NCI-H2227 (cell line): ENCODE results near the gene CHTF8.
"Not testable (repeated sequence)": the region's sequence is repeated elsewhere in the genome, so short reads cannot be mapped to it uniquely, and the experiment has no call there.

Experiments
- DNase-seq: peaks from one replicate; lab custom pipeline; 2025; ENCODE audit not compliant: unreplicated experiment; lab: John Stamatoyannopoulos, UW

Gene CHTF8

DNA sequence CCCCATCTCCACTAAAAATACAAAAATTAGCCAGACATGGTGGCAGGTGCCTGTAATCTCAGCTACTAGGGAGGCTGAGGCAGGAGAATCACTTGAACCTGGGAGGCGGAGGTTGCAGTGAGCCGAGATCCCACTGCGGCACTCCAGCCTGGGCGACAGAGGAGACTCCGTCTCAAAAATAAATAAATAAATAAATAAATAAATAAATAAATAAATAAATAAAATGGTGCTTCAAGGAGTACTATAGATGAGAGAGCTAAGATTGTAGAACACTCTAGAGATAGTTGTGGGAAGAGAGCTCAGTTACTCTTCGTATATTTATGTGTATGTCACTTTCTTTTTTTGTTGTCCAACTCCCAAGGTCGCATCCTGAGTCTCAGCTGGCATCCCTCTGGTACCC is 7.1 kb upstream of the CHTF8 start:
- not testable (repeated sequence) for DNase-seq

DNA sequence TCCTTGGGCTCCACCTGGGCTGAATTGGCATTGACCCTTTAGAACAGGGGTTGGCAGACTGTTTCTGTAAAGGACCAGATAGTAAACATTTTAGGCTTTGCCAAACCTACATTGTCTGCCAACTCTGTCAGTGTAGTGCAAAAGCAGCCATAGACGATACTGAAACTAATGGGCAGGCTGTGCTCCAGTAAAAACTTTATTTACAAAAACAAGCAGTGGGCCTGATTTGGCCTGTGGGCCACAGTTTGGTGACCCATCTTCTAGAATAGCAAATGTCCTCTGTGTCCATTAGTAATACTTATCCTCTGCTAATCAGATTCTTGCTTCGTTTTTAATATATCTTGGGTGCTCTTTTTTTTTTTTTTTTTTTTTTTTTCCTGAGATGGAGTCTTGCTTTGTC is 6.2 kb upstream of the CHTF8 start:
- DNase-seq = no peak

DNA sequence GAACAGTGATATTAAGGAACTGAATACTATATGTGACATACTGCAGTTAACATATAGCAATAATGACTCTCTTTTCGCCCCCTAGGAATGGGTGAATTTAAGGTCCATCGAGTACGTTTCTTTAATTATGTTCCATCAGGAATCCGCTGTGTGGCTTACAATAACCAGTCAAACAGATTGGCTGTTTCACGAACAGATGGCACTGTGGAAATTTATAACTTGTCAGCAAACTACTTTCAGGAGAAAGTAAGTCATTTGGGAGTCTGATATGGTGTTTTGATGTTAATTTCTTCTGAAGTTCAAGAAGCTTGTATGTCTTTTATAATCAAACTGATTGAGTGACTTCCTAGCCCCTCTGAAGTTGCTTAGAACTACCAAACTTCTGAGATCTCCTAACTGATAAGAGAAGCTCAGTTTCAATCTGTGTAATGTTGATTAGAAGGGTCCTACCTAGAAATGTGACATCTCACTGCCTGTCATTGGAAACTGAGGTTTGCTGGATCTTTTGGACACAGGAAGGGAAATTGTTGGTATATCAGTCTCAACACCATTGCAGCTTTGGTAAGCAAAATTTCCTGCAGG is 1.1 kb upstream of the CHTF8 start:
- no peak for DNase-seq

DNA sequence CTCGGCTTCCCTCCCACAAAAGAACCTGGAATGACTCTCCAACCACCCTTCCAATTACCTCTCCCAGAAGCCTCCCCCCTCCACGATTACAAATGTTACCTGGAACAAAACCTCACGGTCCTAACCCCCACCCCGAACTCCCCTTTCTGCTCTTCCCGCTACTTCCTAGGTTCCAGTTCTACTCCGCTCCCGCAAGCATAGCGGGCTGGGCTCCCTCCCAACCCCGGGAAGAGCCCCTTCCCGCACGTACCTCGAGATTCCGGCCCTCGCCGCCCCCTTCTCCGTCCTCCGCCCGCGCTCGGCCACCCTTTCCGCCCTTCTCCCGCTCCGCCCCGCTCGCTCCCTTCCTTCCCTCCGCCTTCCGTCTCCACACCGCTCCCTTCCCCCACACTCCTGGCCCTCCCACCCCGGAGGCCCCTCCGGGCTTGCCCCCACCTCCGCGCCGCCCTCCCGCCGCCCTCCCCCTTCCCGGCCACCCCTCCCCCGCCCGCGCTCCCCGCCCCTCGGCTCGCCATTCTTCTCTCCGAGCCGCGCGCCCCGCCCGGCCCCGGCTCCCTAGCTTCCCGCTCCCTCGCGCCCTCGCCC is 457 bp downstream of the CHTF8 start:
- DNase-seq = peak; percentile 86

DNA sequence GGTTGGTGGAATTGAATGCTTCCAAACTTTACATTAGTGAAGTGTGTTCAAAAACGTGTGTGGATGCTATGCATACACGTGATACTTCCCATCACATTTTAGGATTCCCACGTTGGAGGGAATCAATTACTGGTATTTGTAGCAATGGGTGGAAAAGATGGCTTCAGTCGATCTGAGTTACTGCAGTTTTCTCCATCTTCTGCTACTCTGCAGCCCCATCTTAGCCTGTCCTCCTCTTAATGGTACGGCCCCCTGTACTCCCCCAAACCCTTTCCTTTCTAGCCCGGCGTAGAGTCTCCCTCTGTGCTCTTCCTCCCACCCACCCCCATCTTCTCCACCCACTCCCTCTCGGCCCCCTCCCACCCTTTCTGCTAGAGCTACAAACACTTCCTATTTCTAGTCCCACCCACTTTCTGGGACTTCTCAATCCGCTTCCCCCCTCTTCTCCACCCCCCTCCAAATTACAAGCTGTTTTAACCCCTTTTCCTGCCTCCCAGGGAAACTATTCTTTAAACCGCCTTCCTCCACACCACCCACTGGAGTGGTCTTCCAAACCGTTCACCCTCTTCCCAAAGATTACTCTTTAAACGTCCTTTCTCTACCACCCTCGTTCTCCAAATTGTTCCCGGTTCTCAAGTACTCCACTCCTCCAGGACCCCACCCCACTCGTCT is 1.1 kb downstream of the CHTF8 start:
- peak; percentile 54 for DNase-seq

DNA sequence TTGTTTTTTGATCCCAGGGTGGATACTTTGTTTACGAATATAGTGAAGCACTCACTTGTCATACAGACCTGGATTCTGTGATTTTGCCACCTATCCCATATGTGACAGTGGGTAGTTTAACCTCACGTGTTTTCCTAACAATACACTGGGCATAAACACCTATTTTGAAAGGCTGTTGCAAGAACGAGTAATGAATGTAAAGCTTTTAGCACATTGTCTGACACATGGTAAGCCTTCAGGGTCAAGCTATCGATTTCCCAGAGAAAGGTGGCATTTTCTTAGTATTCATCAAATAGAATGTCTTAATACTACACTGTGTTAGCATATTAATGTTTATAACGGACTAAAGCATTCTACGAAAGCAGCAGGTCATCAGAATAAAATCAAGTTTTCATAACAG is 1.9 kb downstream of the CHTF8 start:
- DNase-seq = no peak

DNA sequence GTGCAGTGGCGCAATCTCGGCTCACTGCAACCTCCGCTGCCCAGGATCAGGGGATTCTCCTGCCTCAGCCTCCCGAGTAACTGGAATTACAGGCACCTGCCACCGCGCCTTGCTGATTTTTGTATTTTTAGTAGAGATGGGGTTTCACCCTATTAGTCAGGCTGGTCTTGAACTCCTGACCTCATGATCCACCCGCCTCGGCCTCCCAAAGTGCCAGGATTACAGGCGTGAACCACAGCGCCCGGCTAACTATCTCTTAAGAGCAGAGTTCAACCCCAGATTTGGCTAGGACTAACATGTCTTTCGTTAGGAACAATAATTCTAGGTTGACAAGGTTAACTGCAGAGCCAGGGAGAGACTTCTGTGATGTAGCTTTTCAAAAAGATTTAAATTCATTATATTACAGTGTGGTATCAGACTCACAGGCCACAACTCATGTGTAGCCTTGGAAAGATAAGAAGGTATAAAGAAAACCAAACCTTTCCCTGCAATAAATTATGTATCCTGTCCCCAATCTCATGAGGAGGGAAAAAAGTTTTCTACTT is 4.3 kb downstream of the CHTF8 start:
- DNase-seq = no peak

DNA sequence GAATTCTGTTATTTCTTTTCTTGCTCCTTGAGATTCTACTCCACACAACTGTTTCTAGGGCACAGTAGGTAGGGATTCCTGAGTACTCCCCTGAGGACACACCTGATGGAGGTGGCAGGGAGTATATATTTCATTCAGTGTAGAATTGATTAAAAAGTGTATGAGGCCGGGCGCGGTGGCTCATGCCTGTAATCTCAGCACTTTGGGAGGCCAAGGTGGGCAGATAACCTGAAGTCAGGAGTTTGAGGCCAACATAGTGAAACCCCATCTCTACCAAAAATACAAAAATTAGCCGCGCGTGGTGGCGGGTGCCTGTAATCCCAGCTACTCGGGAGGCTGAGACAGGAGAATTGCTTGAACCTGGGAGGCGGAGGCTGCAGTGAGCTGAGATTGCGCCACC is 5.6 kb downstream of the CHTF8 start:
- DNase-seq = not testable (repeated sequence)

DNA sequence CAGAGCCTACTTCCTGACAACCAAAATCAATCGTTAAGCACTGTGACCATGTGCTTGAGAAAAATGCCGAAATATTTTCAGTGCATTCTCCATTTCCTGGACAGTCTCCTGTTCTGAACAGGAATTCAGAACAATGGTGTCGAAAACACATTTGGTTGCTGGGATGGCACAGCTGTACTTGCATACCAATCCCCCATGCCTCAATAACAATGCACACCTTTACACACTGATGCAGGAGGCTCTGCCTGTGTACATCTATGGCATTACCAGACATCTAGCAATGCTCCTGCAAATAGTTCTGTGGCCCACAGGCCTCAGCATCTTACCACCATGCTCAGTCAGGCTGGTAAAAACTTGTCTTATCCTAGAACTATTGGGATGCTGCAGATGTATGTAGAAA is 6.2 kb downstream of the CHTF8 start:
- no peak for DNase-seq

DNA sequence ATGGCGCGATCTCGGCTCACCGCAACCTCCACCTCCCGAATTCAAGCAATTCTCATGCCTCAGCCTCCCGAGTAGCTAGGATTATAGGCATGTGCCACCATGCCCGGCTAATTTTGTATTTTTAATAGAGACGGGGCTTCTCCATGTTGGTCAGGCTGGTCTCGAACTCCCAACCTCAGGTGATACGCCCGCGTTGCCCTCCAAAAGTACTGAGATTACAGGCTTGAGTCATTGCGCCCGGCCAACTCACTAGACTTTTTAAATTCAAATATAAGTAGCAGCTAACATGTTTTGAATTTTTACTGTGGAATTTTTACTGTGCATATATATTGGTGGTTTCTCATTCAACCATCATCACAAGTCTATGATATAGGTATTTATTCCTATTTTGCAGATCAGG is 7.4 kb downstream of the CHTF8 start:
- DNase-seq = not testable (repeated sequence)

DNA sequence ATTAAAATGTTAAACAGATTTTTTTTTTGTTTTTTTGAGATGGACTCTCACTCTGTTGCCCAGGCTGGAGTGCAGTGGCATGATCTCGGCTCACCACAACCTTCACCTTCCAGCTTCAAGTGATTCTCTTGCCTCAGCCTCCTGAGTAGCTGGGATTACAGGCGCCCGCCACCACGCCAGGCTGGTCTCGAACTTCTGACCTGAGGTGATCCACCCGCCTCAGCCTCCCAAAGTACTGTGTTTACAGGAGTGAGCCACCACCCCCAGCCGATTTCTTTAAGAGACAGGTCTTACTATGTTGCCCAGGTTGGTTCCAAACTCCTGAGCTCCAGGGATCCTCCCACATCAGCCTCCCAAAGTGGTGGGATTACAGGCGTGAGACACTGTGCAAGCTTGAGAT is 8.0 kb downstream of the CHTF8 start:
- not testable (repeated sequence) for DNase-seq

DNA sequence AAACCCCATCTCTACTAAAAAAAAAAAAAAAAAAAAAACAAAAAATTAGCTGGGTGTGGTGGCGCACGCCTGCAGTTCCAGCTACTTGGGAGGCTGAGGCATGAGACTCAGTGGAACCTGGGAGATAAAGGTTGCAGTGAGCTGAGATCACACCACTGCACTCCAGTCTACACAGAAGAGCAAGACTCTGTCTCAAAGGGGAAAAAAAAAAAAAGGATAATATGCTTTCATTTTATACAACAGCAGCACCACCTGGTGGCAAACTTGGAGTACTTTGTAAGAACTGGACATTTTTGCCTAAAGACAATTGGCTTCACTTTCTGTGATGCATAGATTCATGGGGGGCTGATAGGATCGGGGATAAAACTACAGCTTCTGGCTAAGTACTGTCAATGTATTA is 8.5 kb downstream of the CHTF8 start:
- DNase-seq = peak; percentile 78

DNA sequence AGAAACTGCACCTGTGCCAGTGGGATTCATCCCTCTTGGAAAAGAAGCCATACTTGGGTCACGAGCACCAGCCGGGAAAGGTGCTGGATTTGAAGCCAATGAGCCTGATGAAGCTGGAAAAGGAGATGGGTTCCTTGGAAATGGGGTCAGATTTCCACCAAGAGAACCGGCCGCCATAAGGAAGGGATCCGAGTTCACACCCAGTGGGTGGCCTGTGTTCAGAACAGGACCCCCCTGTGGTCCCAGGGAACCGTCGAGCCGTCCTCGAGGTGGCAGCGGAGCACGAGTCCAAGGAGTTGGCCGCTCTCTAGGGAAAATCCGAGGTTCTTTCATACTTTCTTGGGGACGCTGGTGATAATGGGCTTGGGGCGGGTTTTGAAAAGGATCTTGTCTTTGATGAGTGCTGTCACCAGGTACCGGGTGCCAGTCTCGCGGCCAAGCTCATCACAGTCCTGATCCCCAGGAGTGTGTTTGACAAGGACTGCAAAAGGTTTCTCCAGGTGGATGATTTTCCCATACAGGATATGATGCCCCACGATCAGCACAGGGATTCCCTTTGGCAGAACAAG is 12.2 kb downstream of the CHTF8 start:
- DNase-seq = no peak

DNA sequence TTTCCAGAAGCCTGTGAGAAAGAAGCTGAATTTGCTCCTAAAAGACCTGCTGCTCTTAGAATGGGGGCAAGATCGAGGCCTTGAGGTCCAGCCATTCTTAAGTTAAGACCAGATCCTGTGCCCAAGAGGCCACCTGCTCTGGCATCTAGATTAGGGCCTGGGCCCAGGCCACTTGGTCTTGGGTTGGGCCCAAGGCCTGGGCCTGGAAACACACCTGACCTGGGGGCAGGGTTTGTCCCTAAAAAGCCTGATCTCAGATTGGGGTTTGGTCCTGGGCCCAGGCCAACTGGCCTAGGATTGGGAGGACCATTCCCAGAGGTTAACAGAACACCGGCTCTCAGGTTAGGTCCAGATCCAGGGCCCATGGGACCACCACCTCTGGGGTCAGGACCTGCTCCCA is 12.9 kb downstream of the CHTF8 start:
- no peak for DNase-seq

DNA sequence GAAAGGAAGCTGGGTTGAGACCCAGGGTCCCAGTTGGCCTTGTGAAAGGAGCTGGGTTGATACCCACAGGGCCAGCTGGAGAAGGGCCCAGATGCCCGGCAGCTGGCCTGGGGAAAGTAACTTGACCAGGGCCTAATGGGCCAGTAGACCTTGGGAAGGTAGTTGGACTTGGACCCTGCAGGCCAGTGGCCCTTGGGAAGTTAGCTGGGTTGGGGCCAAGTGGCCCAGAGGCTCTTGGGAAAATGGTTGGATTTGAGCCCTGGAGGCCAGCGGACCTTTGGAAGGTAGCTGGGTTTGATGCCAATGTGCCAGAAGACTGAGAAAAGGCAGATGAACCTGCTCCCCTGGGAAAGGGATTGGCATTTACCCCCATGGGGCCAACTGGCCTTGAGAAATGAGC is 13.4 kb downstream of the CHTF8 start:
- no peak for DNase-seq

DNA sequence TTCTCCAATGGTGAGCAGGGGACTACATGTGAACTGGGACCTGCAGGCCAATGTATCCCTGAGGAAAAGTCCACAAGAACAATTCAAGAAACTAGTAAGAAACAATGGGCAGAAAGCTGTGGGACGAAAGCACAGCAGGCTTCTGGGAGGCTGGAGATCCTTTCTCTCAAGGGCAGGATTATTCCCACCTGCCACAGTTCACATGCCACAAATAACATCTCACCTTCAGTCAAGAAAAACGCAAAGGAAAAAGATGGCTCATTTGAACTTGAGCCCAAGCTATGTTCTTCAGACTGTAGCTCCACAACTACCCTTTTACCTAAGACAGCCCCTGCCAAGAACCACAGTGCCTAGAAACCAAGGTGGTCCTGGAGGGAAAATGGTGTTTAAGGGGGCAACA is 13.9 kb downstream of the CHTF8 start:
- DNase-seq = no peak

DNA sequence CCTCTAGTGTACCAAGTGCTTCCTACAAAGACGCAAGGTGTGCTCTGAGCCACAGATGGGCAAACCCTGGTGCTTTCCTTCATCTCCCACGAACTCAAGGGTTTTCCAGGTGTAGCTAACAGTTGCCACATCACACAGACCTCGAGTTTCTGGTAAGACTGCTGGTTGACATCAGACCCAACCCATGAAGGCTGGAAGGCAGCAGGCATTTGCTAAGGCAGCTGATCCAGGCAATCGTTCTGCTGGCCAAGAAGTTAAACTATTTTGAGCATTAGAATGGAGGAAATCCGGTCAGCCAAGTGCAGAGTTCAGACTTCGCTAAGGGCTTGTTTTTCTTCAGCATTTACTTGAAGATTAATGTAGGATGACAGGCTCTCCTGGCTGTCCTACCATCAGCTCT is 15.5 kb downstream of the CHTF8 start:
- DNase-seq = no peak

DNA sequence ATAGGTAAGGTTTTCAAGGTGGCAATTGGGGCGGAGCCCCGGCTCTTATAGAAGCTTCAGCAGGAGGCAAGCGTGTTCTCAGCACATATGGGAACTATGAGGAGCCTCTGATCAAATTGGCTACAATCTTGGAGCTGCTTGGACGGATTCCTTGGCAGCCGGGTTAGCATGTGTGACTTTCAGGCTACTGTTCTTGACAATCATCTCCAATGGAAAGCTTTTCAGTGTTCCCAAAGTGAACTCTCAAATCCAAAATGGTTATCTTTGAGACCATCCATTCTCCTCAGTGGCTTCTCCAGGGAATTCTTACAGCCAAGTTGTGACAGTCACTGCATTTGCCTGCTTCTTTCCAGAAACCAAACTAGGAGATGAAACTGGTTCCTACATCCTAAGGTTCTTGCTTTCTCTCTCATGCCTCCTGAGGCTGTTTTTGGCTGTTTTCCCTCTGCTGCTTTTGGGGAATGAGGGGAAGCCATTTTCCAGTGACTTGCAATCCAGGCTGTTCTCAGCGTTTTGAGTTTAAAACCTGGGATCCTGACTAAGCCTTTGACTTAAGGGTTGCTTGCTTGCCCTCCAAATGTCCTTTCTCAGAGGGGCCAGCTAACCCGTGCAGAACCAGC is 16.0 kb downstream of the CHTF8 start:
- DNase-seq = no peak

DNA sequence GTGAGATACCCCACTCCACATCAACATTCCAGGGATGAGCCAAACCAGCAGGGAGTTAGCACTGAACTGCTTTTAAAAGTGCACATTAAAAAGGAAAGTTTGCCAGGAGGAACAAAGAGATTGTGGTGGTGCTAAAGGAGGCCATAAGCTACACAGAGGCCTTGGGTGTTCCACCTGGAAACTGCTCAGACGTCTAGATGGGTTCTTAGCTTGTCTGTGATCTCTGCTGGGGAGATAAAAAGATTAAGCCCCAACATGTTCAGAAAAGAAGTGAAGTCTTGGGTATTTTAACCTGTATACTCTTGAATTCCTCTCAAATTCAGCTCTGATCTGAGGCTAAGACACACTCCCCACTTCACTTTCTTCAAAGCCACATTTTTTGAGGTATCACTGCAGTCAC is 16.6 kb downstream of the CHTF8 start:
- DNase-seq = no peak

DNA sequence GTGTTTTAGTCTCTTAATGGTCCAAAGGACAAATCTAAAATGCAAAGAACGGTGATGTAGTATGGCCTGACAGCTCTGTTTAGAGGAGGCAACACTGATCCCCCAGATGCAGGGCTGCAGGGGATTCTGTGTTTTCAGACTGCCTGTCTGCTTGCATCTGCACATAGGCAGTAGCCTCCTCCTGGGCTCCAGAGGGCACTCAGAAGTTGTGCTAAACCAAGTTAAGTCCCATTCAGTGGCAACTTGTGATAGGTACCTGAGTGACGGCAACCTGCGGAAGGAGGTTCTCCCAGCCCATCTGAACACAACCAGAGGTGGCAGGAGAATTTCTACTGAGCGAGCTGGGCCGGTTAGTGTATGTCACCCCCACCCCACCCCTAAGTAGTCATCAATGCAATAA is 17.0 kb downstream of the CHTF8 start:
- no peak for DNase-seq

DNA sequence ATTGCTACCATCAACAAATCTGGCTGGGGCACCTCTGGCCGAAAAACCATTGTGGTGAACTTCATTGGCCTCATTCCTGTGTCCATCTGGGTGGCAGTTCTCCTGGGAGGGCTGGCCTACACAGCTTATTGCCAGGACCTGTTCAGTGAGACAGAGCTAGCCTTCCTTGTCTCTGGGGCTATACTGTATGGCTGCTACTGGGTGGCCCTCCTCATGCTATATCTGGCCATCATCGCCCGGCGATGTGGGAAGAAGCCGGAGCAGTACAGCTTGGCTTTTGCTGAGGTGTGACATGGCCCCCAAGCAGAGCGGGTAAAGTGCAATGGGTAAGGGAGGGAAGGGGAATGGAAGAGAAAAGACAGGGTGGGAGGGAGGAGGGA is 17.4 kb downstream of the CHTF8 start:
- no peak for DNase-seq
